Testis (tissue), 3 donors: Measurements from ENCODE around the gene PTPRD. TPM values are rescaled to one million over a fixed set of nuclear protein-coding genes. Genes with fewer than 3 reads are reported as not detected.

Source experiments
- DNase-seq: peaks from one replicate; pipeline ENCODE4 v3.0.0-alpha.2; 2019
- H3K27ac ChIP-seq, 2 donors: fragments of 200-600 bp; sonication (generic); one replicate each; pipeline ENCODE4 v1.5.1; 2019
- H3K27me3 ChIP-seq: fragments of 200-600 bp; sonication (generic); one replicate; pipeline ENCODE4 v1.5.1; 2019
- H3K36me3 ChIP-seq: fragments of 200-600 bp; sonication (generic); one replicate; pipeline ENCODE4 v1.5.1; 2017; ENCODE audit warnings: low read depth; ENCODE audit errors: missing control alignments
- H3K4me1 ChIP-seq: fragments of 200-600 bp; sonication (generic); one replicate; pipeline ENCODE4 v1.5.1; 2019
- H3K4me3 ChIP-seq, 2 donors: fragments of 200-600 bp; sonication (generic); one replicate each; pipeline ENCODE4 v1.5.1; 2017 to 2019
- H3K9me3 ChIP-seq: fragments of 200-600 bp; sonication (generic); one replicate; pipeline ENCODE4 v1.5.1; 2017
- POLR2A ChIP-seq: fragments of 450-650 bp; IDR thresholded peaks from one replicate; pipeline ENCODE4 v1.6.1; 2017; ENCODE audit warnings: antibody characterized with exemption, mild to moderate bottlenecking, moderate library complexity
- WGBS, 2 donors: methylation state at CpG; one replicate each; pipeline ENCODE4 v1.1.5; 2018; 5-methylcytosine and 5-hydroxymethylcytosine counted together
- intact Hi-C: fragments of 100-400 bp; cut with DNase I; formaldehyde crosslinking; loops from one replicate; pipeline ENCODE4 v1.15.1; 2023; ENCODE audit warnings: low total_unique reads
- polyA plus RNA-seq: library from polyadenylated mRNA; stranded (reverse); fragments of 350-450 nt; fragmentation: Illumina TruSeq; extraction: RNeasy Lipid Tissue Mini Kit (QIAGEN cat#74804); gene quantifications from one replicate; pipeline ENCODE4 v1.2.3, GENCODE V29; 2014; ENCODE audit warnings: low read depth, low replicate concordance; ENCODE audit not compliant: insufficient read depth
- total RNA-seq, 2 donors: library from RNA; depleted of rRNA; stranded (reverse); fragments of >200 nt; gene quantifications; one replicate each; pipeline ENCODE4 v1.2.3, GENCODE V29; 2016
- TF ChIP-seq, protein P1 (sequence below), 3 experiments: fragments of 450-650 bp in 2 of 3; fragments of 200-600 bp in 1 of 3; sonication (generic) in 1 of 3; IDR thresholded peaks; one replicate each; pipeline ENCODE4 v1.5.1; 2016 to 2019; ENCODE audit warnings: antibody characterized with exemption in 3 of 3, mild to moderate bottlenecking in 2 of 3, moderate library complexity in 1 of 3

Gene PTPRD
- total and polyA plus RNA-seq, 3 donors from 2014 or later = 15.4 to 33.6 (median 32.5) TPM

DNA sequence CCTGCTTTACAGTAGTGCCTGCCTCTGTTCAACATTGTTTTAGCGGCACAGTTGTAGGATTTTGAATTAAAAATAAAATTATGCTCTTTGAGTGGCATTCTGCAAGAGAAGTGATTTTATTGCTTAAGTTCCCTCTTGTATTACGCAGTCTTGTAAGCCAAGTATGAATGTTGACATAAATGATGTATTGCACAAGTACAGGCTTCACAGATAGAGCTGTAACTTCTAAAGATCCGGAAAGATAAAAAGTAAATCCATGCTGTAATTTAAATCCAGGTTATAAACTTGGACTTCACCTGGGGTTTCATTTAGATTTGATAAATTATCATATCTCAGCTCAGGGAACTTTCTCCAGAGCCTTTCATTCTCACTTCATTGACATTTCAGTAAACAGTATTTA, 1114.7 kb downstream of the PTPRD start:
- no peaks in the 10 kb centered on the region for H3K36me3 ChIP-seq
- no peaks in the 10 kb centered on the region for H3K4me1 ChIP-seq
- H3K9me3 ChIP-seq = no peaks in the 10 kb centered on the region
- intact Hi-C loops = no loop called here
- H3K27me3 ChIP-seq = no peaks in the 10 kb centered on the region
- H3K27ac ChIP-seq = no peak overlapping the region
- DNase-seq = no peak
- TF ChIP-seq, protein P1, sequence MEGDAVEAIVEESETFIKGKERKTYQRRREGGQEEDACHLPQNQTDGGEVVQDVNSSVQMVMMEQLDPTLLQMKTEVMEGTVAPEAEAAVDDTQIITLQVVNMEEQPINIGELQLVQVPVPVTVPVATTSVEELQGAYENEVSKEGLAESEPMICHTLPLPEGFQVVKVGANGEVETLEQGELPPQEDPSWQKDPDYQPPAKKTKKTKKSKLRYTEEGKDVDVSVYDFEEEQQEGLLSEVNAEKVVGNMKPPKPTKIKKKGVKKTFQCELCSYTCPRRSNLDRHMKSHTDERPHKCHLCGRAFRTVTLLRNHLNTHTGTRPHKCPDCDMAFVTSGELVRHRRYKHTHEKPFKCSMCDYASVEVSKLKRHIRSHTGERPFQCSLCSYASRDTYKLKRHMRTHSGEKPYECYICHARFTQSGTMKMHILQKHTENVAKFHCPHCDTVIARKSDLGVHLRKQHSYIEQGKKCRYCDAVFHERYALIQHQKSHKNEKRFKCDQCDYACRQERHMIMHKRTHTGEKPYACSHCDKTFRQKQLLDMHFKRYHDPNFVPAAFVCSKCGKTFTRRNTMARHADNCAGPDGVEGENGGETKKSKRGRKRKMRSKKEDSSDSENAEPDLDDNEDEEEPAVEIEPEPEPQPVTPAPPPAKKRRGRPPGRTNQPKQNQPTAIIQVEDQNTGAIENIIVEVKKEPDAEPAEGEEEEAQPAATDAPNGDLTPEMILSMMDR (IDR thresholded peaks at IDR 0.05) = no peak
- TF ChIP-seq POLR2A = no peak
- H3K4me3 ChIP-seq = no peak overlapping the region
- WGBS, 2 donors = 81% methylated on average over 3 of the region's 3 CpGs

DNA sequence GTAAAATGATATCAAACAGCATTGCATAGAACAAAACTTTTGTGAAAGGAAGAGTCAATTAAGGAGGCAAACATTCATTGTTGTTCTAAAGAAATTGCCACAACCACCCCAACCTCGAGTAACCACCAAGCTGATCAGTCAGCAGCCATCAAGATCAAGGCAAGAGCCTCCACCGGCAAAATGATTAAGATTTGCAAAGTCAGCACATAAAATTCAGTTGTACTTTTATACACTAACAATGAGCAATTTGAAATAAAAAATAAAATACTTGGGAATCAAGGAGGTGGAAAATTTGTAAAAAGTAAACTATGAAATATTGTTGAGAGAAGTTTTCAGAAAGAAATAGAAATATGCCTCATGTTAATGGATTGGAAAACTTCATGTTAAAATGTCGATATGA, 1118.5 kb downstream of the PTPRD start:
- Histone ChIP-seq H3K27ac (no peak overlapping the region), H3K9me3 (no peaks in the 10 kb centered on the region), H3K4me1 (no peaks in the 10 kb centered on the region), H3K36me3 (no peaks in the 10 kb centered on the region), H3K27me3 (no peaks in the 10 kb centered on the region), H3K4me3 (no peak overlapping the region)
- intact Hi-C loops = no loop called here
- 80 to 90% methylated on average over 3 of the region's 3 CpGs for WGBS, 2 donors
- no peak for TF ChIP-seq POLR2A
- TF ChIP-seq, protein P1 (IDR thresholded peaks at IDR 0.05) = no peak
- no peak for DNase-seq

DNA sequence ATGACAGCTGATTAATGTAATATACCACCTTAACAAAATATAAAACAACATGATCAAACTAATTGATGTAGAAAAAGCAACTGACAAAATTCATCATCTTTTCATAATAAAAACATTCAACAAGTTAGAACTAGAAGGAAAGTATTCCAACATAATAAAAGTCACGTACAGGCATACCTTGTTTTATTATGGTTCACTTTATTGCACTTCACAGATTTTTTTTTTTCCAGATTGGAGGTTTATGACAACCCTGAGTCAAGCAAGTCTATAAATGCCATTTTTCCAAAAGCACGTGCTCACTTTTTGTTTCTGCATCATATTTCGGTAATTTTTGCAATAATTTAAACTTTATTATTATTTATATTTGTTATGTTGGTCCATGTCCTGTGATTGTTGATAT, 1120.3 kb downstream of the PTPRD start:
- intact Hi-C loops = no loop called here
- Histone ChIP-seq H3K27me3 (no peaks in the 10 kb centered on the region), H3K4me3 (no peak overlapping the region), H3K4me1 (no peaks in the 10 kb centered on the region), H3K27ac (no peak overlapping the region), H3K36me3 (no peaks in the 10 kb centered on the region), H3K9me3 (no peaks in the 10 kb centered on the region)
- TF ChIP-seq, protein P1 (IDR thresholded peaks at IDR 0.05) = no peak
- TF ChIP-seq POLR2A = no peak
- no peak for DNase-seq
- 95% methylated on average over 3 of the region's 3 CpGs for WGBS, 2 donors

DNA sequence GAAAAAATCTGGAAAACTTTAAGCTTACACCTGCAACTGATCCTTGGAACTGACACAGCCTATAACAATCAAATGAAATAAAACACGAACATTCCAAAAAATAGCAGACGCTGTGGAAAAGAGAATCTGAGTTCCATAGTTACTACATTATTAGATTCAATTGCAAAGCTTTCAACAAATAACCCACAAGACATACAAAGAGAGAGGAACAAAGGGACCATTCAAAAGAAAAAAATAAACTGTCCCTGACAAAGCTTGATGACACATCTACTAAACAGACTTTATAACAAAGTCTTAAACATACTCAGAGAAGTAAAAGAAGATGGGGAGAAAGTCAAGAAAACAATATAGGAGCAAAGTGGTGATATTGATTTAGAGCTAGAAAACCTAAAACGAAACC, 1123.6 kb downstream of the PTPRD start:
- H3K9me3 ChIP-seq = no peaks in the 10 kb centered on the region
- intact Hi-C loops = no loop called here

DNA sequence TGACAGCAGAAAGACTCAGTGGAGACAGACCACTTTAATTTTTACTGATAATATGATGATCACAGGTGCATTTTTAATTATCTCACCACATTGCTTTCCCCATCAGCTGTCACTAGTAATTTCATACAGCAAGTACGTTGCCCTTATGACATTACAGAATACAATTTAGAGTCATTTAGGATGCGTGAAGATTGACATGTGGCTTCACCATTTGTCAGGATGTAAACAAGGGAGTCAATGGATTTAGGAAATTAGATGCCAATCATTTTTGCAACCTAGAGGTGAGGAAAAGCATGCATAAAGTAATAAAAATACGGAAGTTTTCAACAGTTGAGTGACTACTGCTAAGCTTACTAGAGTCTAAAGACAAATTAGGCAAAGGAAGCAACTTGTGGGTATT, 1129.6 kb downstream of the PTPRD start:
- 85 to 88% methylated on average over 3 of the region's 3 CpGs for WGBS, 2 donors
- H3K9me3 ChIP-seq = no peaks in the 10 kb centered on the region
- intact Hi-C loops = no loop called here
- H3K27me3 ChIP-seq = no peaks in the 10 kb centered on the region
- TF ChIP-seq, protein P1 (IDR thresholded peaks at IDR 0.05) = no peak
- TF ChIP-seq POLR2A = no peak
- no peaks in the 10 kb centered on the region for H3K36me3 ChIP-seq
- no peak overlapping the region for H3K4me3 ChIP-seq
- H3K4me1 ChIP-seq = no peaks in the 10 kb centered on the region
- H3K27ac ChIP-seq = no peak overlapping the region
- no peak for DNase-seq

More for the DNA sequence above, 1123.6 kb downstream of the PTPRD start:
- DNase-seq = no peak
- no peak overlapping the region for H3K4me3 ChIP-seq
- TF ChIP-seq POLR2A = no peak
- TF ChIP-seq, protein P1 (IDR thresholded peaks at IDR 0.05) = no peak
- no peak overlapping the region for H3K27ac ChIP-seq
- H3K27me3 ChIP-seq = no peaks in the 10 kb centered on the region
- no peaks in the 10 kb centered on the region for H3K36me3 ChIP-seq
- no peaks in the 10 kb centered on the region for H3K4me1 ChIP-seq
- 84 to 97% methylated on average over 3 of the region's 3 CpGs for WGBS, 2 donors
